GM04503 (cell line): ENCODE data around the gene GPX3.

Source experiments
- DNase-seq: peaks from one replicate; pipeline ENCODE4 v3.0.0-alpha.2; 2012; ENCODE audit warnings: low read depth

Gene GPX3

GRCh38 chr5:151058301-151058700, 37.9 kb downstream of the GPX3 start:
- DNase-seq: no peak

GRCh38 chr5:151058891-151059489, 38.6 kb downstream of the GPX3 start:
- DNase-seq: no peak

DNA sequence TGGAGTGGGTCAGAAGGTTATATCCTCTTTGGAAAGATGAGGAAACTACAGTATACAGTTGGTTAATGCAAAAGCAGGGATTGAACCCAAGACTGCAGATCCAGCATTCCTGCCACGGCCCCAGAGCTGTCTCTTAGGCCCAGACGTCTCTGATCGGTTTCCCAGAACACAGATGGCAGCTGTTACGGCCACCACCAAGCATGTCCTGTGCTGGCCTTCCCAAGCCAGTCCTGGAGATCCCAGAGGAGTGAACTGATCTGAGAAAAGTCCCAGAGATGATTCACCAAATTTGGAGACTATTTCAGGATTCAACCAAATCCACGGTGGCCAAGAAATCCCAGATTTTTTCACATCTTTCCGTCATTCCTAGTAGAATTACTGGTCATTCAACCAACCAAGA, 40.4 kb downstream of the GPX3 start:
- no peak for DNase-seq

DNA sequence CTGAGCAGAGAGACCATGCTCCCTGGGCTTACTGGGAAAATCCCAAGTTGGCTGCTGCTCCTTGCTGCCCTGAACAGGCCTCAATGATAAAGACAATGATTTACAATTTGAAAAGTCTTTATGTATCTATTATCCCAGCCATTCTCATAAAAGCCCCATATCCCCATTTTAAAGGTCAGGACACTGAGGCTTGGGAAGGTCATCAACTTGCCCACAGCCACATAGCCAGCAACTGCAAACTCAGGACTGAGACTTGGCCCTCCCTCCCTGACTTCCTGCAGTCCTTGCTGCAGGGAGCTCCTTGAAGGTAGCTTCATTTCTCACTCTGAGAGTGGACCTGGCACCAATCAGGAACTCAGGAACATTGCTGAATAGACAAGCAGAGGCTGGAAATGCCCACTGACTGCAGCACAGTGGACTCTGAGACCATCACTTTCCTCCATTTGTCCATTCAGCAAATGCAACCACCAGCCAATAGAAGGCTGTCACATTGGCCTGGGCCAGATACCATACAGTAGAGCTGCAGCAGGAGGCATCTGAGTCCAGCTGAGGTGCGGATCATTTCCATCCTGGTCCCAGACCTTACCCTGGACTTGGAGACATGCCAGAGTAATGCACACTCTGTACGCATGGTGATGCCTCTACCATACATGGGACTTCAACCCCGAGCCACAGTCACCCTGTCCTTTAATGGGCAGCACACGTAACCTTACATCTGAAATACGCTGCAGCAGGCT, 42.2 kb downstream of the GPX3 start:
- DNase-seq: no peak

DNA sequence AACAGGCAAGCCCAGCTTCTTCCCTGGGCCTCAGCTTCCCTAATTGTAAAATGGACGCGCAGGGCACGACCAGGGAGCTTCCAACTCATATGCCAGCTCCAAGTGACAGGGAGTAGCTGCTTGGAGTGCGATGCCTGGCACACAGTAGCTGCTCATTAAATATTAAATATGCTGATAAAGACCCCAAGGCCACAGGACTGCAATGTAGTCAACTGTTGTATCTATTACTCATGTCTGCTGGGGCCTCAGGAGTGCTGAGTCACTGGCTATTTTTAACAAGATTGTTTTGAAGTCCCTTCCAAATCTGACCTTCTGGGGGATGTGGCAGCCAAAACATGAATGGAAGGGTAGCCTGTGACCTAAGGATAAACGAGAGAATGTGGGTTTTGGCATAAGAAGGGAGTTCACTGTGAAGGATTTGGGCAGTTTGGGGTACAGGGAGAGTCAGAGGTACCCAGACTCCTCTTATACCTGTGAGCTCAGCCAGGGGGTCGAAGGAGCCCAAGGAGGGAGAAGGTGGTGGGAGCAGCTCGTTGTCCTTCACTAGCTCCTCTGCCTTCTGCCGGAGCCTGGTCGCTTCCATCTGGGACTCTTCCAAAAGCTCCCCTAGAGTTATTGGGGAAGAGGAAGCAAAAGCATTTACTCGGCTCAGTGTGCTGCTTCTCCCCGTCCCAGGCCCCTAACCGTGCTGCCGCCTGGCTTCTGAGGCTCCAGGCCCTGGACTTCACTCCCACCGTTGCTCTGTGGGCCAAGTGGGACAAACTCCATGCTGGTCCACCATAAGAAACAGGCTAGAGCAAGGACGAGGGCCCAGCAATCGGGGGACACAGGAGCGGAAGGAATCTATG, 43.0 kb downstream of the GPX3 start:
- DNase-seq: no peak

GRCh38 chr5:151064916-151065499, 44.6 kb downstream of the GPX3 start:
- no peak for DNase-seq

- no peak for DNase-seq
Measured at GRCh38 chr5:151065609-151066008, 45.2 kb downstream of the GPX3 start.

- DNase-seq: no peak
Measured at GRCh38 chr5:151066920-151067319, 46.5 kb downstream of the GPX3 start.

- no peak for DNase-seq
Measured at GRCh38 chr5:151067632-151068432, 47.4 kb downstream of the GPX3 start.

DNA sequence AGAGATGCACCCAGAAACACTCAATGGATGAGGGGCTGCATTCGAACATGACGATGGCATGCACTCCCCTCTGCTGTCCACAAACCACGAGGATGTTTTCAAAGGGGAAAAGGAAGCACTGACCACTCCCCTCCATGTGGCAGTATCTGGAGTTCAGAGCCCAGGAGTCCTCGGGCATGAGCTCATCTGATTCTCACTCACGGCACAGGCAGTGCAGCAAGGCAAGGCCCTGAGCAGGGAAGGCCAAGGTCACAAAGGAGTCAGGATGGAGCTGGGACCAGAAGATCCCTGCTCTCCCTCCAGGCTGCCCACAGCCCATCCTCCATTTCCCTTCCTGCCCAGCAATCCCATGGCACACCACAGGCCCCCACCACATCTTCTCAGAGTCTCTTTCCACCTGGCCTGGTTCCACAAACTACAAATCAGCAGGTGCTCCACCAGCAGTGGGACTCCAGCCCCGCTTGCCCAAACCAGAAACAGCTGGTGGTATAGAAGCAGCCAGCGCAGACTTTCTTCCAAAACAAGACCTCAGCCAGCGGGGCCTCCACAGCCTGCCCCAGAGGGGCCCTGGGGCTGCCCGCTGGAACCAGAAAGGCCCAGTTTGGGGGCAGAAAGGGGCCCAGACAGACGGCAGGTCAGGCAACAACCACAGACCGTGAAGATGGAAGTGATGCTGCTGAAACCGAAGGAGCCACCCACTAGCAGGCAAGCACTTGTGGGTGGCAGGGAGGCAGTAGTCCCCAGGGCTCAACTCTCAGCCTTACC, 48.2 kb downstream of the GPX3 start:
- no peak for DNase-seq

- DNase-seq: no peak
Measured at GRCh38 chr5:151070449-151070848, 50.1 kb downstream of the GPX3 start.

DNA sequence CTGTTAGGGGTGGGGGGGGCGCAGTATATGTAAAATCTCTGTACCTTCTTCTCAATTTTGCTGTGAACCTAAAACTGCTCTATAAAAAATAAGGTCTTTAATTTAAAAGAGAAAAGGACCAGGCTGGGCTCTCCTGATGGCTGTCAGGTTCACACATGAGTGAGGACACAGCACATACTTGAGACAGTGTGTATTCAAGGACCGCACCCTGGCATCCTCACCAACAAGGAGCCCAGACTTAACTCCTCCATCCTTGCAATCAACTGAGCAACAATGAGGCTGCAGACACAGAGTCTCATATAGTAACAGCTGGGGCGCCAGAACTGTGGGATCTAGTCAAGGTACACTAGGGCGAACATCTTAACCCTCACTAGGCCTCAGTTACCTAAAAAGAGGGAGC, 50.6 kb downstream of the GPX3 start:
- DNase-seq: no peak

DNA sequence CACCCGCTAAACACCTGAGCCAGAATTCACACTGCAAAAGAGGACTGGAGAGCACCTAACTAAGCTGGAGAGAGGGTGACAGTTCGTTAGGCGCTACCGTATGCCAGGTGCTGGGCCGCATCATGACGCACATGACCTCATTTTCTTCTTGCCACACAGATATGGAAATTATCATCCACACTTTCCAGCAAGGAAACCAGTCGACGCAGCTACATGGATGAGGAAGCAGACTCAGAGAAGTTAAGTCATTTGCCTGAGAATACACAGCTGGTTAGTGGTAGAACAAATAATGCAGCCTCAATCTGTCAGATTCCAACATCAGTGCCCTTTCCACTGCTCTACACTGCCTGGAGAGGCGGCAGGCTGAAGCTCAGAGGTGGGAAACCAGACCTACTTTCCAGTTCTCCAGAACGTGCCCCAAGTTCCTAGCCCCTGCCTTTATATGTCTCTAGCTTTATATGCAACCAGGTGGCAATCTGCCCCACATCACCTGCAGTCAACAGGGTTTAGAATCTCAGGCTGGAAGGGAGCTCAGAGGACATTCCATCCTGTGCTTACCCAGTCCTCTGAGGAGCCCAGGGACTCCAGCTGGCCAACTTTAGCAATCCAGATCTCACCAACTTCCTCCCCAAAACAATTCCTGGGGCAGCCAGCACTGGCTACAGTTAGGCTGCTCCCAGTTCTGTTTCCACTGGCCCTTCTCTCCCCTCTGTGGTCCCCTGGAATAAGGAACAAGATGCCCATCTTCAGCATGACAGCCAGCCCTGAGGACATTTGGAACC, 51.6 kb downstream of the GPX3 start:
- no peak for DNase-seq

- no peak for DNase-seq
Measured at GRCh38 chr5:151072630-151073025, 52.2 kb downstream of the GPX3 start.

DNA sequence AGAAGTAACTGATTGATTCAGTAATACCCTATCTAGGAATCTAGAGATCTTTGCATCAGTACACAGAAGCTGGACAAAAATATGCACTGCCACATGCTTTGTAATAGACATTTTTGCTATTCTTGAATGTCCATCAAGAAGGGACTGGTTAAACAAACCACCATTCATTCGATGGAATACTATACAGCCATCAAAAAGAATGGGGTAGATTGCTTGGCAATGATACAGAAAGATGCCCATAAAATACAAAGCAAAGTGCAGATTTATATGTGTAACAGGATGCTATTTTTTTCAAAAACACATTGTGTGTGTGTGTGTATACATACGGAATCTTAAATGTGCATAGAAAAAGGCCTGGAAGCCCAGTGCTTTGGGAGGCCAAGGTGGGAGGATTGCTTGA, 52.9 kb downstream of the GPX3 start:
- no peak for DNase-seq

- DNase-seq: no peak
Measured at GRCh38 chr5:151074557-151074956, 54.2 kb downstream of the GPX3 start.

DNA sequence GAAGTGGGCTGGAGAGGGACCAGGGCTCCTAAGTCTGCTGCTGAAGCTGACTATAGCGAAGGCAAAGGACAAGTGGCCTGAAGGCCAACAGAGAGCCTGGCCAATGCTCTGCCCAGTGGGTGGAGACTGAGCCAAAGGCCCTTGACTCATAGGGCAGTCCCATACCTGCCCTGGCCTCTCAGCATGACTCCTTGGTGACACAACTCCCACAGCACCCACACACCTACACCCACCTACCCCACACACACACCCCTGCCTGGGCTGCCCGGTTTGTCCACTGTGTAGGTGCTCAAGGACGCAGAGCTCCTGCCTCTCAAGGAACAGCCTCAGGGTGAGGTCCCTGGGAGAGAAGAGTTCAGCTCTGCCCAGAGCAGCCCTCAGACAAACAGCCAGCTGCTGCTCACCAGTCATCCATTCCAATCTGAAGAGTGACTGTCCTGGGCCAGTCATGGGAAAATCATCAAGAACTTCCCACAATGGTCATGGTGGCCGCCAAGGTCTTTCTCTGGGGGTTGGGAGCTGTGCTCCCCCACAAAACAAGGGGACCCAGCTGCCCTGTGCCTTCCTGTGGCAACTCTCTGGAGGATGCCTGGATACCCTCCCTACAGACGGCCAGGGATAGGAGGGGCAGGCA, 55.4 kb downstream of the GPX3 start:
- DNase-seq: no peak

GRCh38 chr5:151076616-151077015, 56.2 kb downstream of the GPX3 start:
- DNase-seq: no peak

GRCh38 chr5:151077419-151077818, 57.0 kb downstream of the GPX3 start:
- no peak for DNase-seq

- DNase-seq: no peak
Measured at GRCh38 chr5:151077967-151078366, 57.6 kb downstream of the GPX3 start.
